ENCODE data around the gene WEE1.
"Not testable (repeated sequence)": the region's sequence is repeated elsewhere in the genome, so short reads cannot be mapped to it uniquely, and the experiment has no call there.

The WEE1 gene

DNA sequence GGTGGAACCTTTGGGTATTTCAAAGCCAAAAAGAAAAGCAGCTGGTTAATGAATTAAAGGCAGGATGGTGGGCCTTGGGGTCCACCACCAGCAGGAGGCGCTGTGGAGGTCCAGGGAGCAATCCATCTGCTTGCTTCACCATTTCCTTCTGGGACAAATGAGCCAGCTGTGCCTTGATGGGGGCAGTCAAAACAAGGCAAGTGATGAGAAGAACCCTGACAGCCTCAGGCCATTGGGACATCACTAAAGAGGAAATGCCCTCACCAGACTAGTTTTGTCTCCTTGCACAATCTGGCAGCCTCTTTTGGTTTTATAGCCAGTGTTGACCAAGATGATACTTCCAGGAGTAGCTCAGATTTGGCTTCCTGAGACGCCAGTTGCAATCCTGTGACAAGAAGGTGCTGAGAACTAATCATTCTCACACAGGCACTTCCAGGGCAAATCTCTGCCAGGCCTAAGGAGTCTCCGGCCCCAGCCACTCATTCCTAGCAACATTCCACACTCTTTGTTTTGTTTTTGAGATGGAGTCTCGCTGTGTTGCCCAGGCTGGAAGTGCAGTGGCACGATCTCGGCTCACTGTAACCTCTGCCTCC is 38.2 kb upstream of the WEE1 start:
- H3K9me3 ChIP-seq (ENCODE audit: control insufficient read depth, insufficient read depth, low read length) = no peaks in the 10 kb centered on the region
- no peak overlapping the region for H3K4me3 ChIP-seq (ENCODE audit: low read depth, low read length)
- H3K36me3 ChIP-seq (ENCODE audit: control insufficient read depth, insufficient read depth, low read length) = no peaks in the 10 kb centered on the region
- H3K4me1 ChIP-seq (ENCODE audit: control insufficient read depth, insufficient read depth, low read length) = peaks cover 14% of the 10 kb centered on the region
- no peak overlapping the region for H3K9ac ChIP-seq (ENCODE audit: low read depth, low read length)
- no peaks in the 10 kb centered on the region for H3K27me3 ChIP-seq (ENCODE audit: control insufficient read depth, insufficient read depth, low read length)

DNA sequence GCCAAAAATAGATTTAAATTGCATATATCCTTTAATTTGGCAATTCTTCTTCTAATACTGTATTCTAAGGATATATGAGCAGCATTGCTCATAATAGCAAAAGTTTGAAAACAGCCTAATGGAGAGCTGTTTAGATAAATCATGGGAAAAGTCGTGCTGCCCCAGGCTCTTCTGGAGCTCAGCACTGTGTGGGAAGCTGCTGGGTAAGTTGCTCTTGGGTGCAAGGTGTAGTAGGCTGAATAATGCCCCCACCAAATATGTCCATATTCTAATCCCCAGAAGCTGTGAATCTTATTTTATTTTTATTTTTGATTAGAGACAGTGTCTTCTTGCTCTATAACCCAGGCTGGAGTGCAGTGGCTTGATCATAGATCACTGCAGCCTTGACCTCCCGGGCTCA is 34.9 kb upstream of the WEE1 start:
- H3K9me3 ChIP-seq (ENCODE audit: control insufficient read depth, insufficient read depth, low read length) = no peaks in the 10 kb centered on the region
- H3K27me3 ChIP-seq (ENCODE audit: control insufficient read depth, insufficient read depth, low read length) = no peaks in the 10 kb centered on the region
- no peak overlapping the region for H3K4me3 ChIP-seq (ENCODE audit: low read depth, low read length)
- H3K36me3 ChIP-seq (ENCODE audit: control insufficient read depth, insufficient read depth, low read length) = no peaks in the 10 kb centered on the region
- H3K9ac ChIP-seq (ENCODE audit: low read depth, low read length) = no peak overlapping the region
- peaks cover 9% of the 10 kb centered on the region for H3K4me1 ChIP-seq (ENCODE audit: control insufficient read depth, insufficient read depth, low read length)

DNA sequence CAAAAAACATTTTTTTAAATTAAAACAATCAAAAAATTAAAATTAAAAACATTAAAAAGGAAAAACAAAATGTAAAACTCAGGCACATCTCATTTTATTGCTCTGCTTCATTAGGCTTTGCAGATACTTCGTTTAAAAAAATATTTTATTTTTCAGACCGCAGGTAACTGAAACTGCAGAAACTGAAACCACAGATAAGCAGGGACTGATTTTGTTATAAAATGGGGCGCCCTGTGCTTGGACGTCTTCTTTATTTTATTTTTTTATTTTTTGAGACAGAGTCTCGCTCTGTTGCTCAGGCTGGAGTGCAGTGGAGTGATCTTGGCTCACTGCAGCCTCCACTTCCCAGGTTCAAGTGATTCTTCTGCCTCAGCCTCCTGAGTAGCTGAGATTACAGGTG is 24.3 kb upstream of the WEE1 start:
- H3K9me3 ChIP-seq (ENCODE audit: control insufficient read depth, insufficient read depth, low read length); H3K9ac ChIP-seq (ENCODE audit: low read depth, low read length); H3K27me3 ChIP-seq (ENCODE audit: control insufficient read depth, insufficient read depth, low read length); H3K36me3 ChIP-seq (ENCODE audit: control insufficient read depth, insufficient read depth, low read length); H3K4me3 ChIP-seq (ENCODE audit: low read depth, low read length); H3K4me1 ChIP-seq (ENCODE audit: control insufficient read depth, insufficient read depth, low read length): not testable (repeated sequence)

DNA sequence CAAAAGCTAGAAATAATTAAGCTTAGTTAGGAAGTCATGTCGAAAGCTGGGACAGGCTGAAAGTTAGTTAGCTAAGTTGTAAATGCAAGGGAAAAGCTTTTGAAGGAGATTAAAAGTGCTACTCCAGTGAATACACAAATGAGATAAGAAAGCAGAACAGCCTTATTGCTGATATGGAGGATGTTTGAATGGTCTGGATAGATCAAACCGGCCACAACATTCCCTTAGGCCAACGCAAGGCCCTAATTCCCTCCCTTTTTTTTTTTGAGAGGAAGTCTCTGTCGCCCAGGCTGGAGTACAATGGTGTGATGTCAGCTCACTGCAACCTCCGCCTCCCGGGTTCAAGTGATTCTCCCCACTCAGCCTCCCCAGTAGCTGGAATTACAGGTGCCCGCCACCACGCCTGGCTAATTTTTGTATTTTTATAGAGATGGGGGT is 23.3 kb upstream of the WEE1 start:
- Histone ChIP-seq H3K9ac (ENCODE audit: low read depth, low read length) (no peak overlapping the region), H3K9me3 (ENCODE audit: control insufficient read depth, insufficient read depth, low read length) (peaks cover 7% of the 10 kb centered on the region), H3K36me3 (ENCODE audit: control insufficient read depth, insufficient read depth, low read length) (no peaks in the 10 kb centered on the region), H3K4me3 (ENCODE audit: low read depth, low read length) (no peak overlapping the region), H3K4me1 (ENCODE audit: control insufficient read depth, insufficient read depth, low read length) (peaks cover 2% of the 10 kb centered on the region), H3K27me3 (ENCODE audit: control insufficient read depth, insufficient read depth, low read length) (no peaks in the 10 kb centered on the region)

DNA sequence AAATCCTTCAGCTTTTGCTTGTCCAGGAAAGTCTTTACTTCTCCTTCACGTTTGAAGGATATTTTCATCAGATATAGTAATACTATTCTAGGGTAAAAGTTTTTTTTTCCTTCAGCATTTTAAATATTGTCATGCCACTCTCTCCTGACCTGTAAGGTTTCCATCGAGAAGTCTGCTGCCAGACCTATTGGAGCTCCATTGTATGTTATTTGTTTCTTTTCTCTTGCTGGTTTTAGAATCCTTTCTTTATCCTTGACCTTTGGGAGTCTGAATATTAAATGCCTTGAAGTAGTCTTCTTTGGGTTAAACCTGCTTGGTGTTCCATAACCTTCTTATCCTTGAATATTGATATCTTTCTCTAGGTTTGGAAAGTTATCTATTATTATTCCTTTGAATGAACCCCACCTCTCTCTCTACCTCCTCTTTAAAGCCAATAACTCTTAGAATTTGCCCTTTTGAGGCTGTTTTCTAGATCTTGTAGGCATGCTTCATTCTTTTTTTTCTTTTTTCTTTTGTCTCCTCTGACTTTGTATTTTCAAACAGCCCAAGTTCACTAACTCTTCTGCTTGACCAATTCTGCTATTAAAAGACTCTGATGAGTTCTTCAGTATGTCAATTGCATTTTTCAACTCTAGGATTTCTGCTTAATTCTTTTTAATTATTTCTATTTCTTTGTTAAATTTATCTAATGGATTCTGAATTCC is 12.0 kb upstream of the WEE1 start:
- Histone ChIP-seq H3K4me3 (ENCODE audit: low read depth, low read length) (no peak overlapping the region), H3K36me3 (ENCODE audit: control insufficient read depth, insufficient read depth, low read length) (no peaks in the 10 kb centered on the region), H3K27me3 (ENCODE audit: control insufficient read depth, insufficient read depth, low read length) (no peaks in the 10 kb centered on the region), H3K9ac (ENCODE audit: low read depth, low read length) (no peak overlapping the region), H3K9me3 (ENCODE audit: control insufficient read depth, insufficient read depth, low read length) (no peaks in the 10 kb centered on the region), H3K4me1 (ENCODE audit: control insufficient read depth, insufficient read depth, low read length) (peaks cover 4% of the 10 kb centered on the region)

DNA sequence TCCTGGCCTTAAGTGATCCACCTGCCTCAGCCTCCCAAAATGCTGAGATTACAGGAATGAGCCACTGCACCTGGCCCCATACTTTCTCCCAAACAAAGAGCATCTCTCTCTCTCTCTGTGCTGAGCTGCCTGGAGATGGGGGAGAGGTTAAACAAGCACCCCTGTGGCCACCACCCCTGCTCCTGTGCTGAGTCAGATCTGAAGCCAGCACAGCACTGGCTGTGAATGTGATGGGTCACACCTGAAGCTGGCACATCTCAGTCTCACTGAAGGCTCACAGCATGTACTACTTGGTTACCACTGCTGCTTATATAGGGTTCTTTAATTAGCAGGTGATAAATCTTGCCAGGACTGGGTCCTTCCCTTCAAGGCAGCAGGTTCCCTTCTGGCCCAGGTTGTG is 10.8 kb upstream of the WEE1 start:
- no peak overlapping the region for H3K9ac ChIP-seq (ENCODE audit: low read depth, low read length)
- H3K4me3 ChIP-seq (ENCODE audit: low read depth, low read length) = no peak overlapping the region
- H3K4me1 ChIP-seq (ENCODE audit: control insufficient read depth, insufficient read depth, low read length) = peaks cover 4% of the 10 kb centered on the region
- no peaks in the 10 kb centered on the region for H3K27me3 ChIP-seq (ENCODE audit: control insufficient read depth, insufficient read depth, low read length)
- H3K36me3 ChIP-seq (ENCODE audit: control insufficient read depth, insufficient read depth, low read length) = no peaks in the 10 kb centered on the region
- H3K9me3 ChIP-seq (ENCODE audit: control insufficient read depth, insufficient read depth, low read length) = no peaks in the 10 kb centered on the region

DNA sequence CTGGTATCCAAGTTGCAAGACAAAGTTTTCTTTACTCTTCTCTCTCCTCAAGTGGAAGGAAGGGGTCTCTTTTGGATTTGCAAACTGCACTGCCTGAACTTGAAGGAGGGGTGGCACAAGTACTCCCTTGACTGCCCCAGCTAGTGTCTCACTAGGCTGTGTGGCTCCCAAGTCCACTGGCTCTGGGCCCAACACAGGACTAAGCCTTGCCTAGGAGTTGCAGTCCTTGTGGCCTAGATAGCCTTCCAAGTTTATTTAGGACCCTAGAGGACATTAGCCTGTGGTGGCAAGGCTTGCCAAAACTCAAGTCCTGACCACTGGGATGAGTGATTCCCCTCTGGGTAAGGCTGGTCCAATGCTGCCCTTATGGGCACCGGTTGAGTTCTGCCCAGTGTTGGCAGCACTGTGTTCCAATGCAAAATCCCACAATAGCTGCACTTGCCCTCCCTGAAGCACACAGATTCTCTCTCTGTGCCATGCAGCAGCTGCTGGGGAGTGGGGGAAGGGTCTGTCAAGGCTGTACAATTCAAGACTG is 10.2 kb upstream of the WEE1 start:
- H3K27me3 ChIP-seq (ENCODE audit: control insufficient read depth, insufficient read depth, low read length) = no peaks in the 10 kb centered on the region
- H3K9ac ChIP-seq (ENCODE audit: low read depth, low read length) = no peak overlapping the region
- H3K4me3 ChIP-seq (ENCODE audit: low read depth, low read length) = no peak overlapping the region
- H3K9me3 ChIP-seq (ENCODE audit: control insufficient read depth, insufficient read depth, low read length) = no peaks in the 10 kb centered on the region
- H3K36me3 ChIP-seq (ENCODE audit: control insufficient read depth, insufficient read depth, low read length) = no peaks in the 10 kb centered on the region
- H3K4me1 ChIP-seq (ENCODE audit: control insufficient read depth, insufficient read depth, low read length) = peaks cover 7% of the 10 kb centered on the region

DNA sequence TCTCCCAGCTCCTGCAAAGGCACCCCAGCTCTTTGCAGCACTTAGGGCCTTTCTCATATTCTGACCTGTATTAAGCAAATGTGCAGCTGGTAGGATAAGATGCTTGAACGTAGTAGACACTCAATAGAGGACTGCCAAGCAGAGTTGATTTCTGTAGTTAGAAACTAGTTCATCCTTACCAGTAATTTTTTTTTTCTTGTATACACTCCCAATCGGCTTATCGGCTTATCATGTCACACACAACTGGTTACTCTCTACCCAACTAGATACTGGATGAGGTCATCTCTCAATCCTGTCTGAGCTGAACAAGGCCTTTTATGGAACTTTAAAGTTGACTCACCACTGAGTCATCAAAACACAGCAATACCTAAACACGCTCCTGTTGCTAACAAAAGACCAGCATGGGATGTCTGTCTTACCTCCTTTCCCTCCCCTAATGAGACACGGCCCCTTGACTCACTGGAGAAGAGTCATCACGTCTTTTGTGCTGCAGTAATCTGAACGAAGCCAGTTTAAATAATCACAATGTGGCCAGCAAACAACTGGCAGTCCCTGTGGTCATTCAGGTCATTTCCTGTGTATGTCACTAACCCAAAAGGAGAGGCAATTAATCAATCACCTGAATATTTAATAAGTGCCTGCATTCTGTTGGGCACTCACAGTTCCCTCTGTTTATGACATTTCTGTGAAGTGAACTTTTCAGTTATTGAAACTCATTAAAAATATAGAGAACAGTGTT is 7.5 kb upstream of the WEE1 start:
- H3K27me3 ChIP-seq (ENCODE audit: control insufficient read depth, insufficient read depth, low read length) = no peaks in the 10 kb centered on the region
- no peak overlapping the region for H3K9ac ChIP-seq (ENCODE audit: low read depth, low read length)
- H3K4me3 ChIP-seq (ENCODE audit: low read depth, low read length) = no peak overlapping the region
- no peaks in the 10 kb centered on the region for H3K36me3 ChIP-seq (ENCODE audit: control insufficient read depth, insufficient read depth, low read length)
- H3K4me1 ChIP-seq (ENCODE audit: control insufficient read depth, insufficient read depth, low read length) = peaks cover 15% of the 10 kb centered on the region
- H3K9me3 ChIP-seq (ENCODE audit: control insufficient read depth, insufficient read depth, low read length) = no peaks in the 10 kb centered on the region

DNA sequence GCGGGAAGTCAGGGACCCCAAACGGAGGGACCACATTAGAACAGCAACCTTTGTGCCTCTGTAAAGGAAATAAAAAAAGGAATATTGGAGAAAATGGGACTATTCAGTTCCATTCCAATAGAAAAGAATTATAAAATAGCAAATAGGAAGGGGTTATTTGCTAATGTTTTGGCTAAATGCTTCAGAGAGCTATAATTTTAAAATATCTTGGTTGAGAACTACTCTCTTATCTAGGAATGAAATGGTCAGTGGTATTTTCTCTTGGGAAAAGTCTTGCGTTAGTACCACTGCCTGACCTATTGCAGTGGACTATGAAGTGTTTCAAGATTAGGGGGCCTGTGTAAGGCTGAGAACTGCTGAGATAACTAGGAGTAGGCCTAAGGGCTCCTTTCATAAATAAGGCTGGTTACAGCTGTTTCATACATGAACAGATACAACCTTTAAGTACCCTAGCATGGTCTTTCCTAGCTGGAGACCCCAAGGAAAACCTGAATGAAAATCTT is 6.9 kb upstream of the WEE1 start:
- no peak overlapping the region for H3K4me3 ChIP-seq (ENCODE audit: low read depth, low read length)
- peaks cover 15% of the 10 kb centered on the region for H3K4me1 ChIP-seq (ENCODE audit: control insufficient read depth, insufficient read depth, low read length)
- H3K9ac ChIP-seq (ENCODE audit: low read depth, low read length) = no peak overlapping the region
- no peaks in the 10 kb centered on the region for H3K36me3 ChIP-seq (ENCODE audit: control insufficient read depth, insufficient read depth, low read length)
- H3K27me3 ChIP-seq (ENCODE audit: control insufficient read depth, insufficient read depth, low read length) = no peaks in the 10 kb centered on the region
- no peaks in the 10 kb centered on the region for H3K9me3 ChIP-seq (ENCODE audit: control insufficient read depth, insufficient read depth, low read length)

DNA sequence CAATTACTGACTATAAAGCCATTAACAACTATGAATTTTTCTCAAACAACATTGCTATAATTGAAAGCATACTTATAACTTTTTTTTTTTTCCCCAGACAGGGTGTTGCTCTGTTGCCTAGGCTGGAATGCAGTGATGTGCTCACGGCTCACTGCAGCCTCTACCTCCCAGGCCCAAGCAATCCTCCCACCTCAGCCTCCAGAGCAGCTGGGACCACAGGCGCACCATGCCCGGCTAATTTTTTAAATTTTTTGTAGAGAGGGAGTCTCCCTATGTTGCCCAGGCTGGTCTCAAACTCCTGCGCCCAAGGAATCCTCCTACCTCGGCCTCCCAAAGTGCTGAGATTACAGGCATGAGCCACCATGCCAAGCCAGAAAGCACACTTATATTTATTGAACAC is 6.1 kb upstream of the WEE1 start:
- Histone ChIP-seq H3K4me1 (ENCODE audit: control insufficient read depth, insufficient read depth, low read length) (peaks cover 15% of the 10 kb centered on the region), H3K9ac (ENCODE audit: low read depth, low read length) (no peak overlapping the region), H3K27me3 (ENCODE audit: control insufficient read depth, insufficient read depth, low read length) (no peaks in the 10 kb centered on the region), H3K36me3 (ENCODE audit: control insufficient read depth, insufficient read depth, low read length) (no peaks in the 10 kb centered on the region), H3K9me3 (ENCODE audit: control insufficient read depth, insufficient read depth, low read length) (no peaks in the 10 kb centered on the region), H3K4me3 (ENCODE audit: low read depth, low read length) (no peak overlapping the region)

DNA sequence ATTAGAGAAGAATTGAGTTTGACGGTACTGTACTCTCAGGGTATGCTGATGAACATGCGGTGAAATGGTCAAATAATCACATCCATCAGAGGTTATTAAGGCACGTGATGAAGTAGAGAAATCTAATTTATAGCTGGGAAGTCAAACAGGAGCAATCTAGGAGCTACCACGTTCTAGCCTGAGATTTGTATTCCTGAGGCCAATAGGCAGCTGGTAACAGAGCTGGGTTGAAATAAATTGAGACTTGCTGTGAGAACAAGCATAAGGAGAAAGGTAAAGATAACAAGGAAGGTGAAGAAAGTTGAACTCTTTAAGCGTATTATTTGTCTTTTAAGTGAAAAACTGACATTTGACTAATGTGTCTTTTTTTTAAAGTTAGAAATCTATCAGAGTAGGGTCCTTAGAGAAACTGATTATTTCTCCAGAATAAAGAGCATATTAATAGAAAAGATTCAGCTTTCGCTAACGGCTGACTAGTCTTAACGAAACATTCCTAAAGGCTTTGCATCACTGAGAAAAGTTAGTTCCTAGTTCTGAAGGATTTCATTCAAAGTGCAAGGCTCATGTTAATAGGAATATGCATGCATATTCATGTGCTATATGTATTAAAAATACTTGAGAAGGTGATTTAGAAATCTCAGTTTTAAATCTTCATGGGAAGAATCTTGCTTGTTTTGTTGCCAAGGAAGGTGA is 5.2 kb upstream of the WEE1 start:
- Histone ChIP-seq H3K27me3 (ENCODE audit: control insufficient read depth, insufficient read depth, low read length) (no peaks in the 10 kb centered on the region), H3K36me3 (ENCODE audit: control insufficient read depth, insufficient read depth, low read length) (no peaks in the 10 kb centered on the region), H3K4me1 (ENCODE audit: control insufficient read depth, insufficient read depth, low read length) (peaks cover 15% of the 10 kb centered on the region), H3K9me3 (ENCODE audit: control insufficient read depth, insufficient read depth, low read length) (no peaks in the 10 kb centered on the region), H3K4me3 (ENCODE audit: low read depth, low read length) (no peak overlapping the region), H3K9ac (ENCODE audit: low read depth, low read length) (no peak overlapping the region)
